ENCODE measurements around the gene BBS5. TPM values are rescaled to one million over a fixed set of nuclear protein-coding genes. Genes with fewer than 3 reads are reported as not detected.

BBS5 gene
- total RNA-seq, 4 donors from 2014 or later: 4.3 to 24.1 (median 9.8) TPM

DNA sequence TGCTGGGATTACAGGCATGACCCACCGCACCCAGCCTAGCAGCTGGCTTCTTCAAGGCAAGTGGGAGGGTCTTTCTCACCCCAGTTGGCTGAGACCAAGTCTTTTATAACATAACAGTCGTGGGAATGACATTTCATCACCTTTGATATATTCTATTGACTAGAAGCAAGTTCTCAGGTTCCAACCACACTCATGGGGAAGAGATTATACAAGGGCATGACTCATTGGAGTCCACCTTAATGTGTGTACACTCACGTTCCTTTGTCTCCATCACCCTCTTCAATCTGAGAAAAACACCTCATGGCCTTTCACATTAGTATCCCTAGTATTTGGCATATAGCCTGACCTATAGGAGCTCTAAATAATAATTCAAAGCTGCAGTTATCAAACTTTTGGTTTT, 2.8 kb upstream of the BBS5 start:
- no peaks in the 10 kb centered on the region for H3K27me3 ChIP-seq
- no peaks in the 10 kb centered on the region for H3K36me3 ChIP-seq
- no peak overlapping the region for H3K27ac ChIP-seq
- TF ChIP-seq, protein P1, sequence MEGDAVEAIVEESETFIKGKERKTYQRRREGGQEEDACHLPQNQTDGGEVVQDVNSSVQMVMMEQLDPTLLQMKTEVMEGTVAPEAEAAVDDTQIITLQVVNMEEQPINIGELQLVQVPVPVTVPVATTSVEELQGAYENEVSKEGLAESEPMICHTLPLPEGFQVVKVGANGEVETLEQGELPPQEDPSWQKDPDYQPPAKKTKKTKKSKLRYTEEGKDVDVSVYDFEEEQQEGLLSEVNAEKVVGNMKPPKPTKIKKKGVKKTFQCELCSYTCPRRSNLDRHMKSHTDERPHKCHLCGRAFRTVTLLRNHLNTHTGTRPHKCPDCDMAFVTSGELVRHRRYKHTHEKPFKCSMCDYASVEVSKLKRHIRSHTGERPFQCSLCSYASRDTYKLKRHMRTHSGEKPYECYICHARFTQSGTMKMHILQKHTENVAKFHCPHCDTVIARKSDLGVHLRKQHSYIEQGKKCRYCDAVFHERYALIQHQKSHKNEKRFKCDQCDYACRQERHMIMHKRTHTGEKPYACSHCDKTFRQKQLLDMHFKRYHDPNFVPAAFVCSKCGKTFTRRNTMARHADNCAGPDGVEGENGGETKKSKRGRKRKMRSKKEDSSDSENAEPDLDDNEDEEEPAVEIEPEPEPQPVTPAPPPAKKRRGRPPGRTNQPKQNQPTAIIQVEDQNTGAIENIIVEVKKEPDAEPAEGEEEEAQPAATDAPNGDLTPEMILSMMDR (IDR thresholded peaks at IDR 0.05): no peak
- TF ChIP-seq POLR2A (IDR thresholded peaks at IDR 0.05) (no peak), POLR2AphosphoS5 (IDR thresholded peaks at IDR 0.05) (no peak), EP300 (IDR thresholded peaks at IDR 0.05) (no peak)
- DNase-seq (ENCODE audit: low spot score in 2 of 2): no peak
- H3K4me1 ChIP-seq: peaks cover 11% of the 10 kb centered on the region
- H3K4me3 ChIP-seq: no peak overlapping the region
- no peaks in the 10 kb centered on the region for H3K9me3 ChIP-seq
- WGBS: 77% methylated on average over 3 of the region's 3 CpGs

DNA sequence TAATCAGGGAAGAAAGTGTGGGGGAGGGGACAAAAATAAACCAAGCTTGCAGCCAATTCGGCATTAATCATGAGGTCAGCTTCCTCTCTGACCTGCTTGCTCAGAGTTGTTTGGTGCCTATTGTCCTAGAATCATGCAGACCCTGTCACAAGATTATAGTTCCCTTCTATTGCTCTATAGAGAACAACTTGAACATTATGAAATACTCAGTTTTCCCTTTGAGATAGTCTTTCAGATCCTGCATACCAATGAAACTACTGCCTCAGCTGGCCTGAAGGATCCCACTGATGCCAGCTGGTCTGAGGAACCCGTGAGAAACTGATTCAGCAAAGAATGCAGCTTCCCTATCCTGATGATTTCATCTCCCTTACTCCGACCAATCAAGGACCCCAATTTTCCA, 955 bp upstream of the BBS5 start:
- WGBS: 66% methylated on average over 3 of the region's 3 CpGs
- peaks cover 11% of the 10 kb centered on the region for H3K36me3 ChIP-seq
- TF ChIP-seq POLR2A (IDR thresholded peaks at IDR 0.05) (no peak), POLR2AphosphoS5 (IDR thresholded peaks at IDR 0.05) (no peak), EP300 (IDR thresholded peaks at IDR 0.05) (no peak)
- TF ChIP-seq, protein P1 (IDR thresholded peaks at IDR 0.05): no peak
- no peaks in the 10 kb centered on the region for H3K9me3 ChIP-seq
- no peak overlapping the region for H3K4me3 ChIP-seq
- peaks cover 11% of the 10 kb centered on the region for H3K4me1 ChIP-seq
- H3K27ac ChIP-seq: no peak overlapping the region
- no peak for DNase-seq (ENCODE audit: low spot score in 2 of 2)
- no peaks in the 10 kb centered on the region for H3K27me3 ChIP-seq

DNA sequence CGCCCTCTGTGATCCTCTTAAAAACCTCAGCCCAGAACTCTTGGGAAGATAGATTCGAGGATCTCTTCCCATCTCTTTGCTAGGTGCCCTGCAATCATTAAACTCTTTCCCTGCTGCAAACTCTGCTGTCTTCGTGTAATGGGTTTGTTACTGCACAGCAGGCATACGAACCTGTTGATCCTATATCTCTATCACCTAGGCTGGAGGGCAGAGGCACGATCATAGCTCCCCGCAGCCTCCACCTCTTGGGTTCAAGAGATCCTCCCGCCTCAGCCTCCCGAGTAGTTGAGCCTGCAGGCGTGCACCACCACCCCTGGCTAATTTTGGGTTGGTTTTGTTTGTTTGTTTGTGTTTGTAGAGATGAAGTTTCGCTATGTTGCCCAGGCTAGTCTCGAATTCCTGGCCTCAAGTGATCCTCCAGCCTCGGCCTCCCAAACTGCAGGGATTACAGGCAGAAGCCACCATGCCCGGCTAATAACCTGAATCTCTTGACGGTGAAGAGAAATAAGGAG, 493 bp upstream of the BBS5 start:
- no peaks in the 10 kb centered on the region for H3K9me3 ChIP-seq
- peaks cover 11% of the 10 kb centered on the region for H3K4me1 ChIP-seq
- H3K27ac ChIP-seq: peak overlapping the region; percentile 12
- H3K36me3 ChIP-seq: peaks cover 15% of the 10 kb centered on the region
- no peak for TF ChIP-seq EP300 (IDR thresholded peaks at IDR 0.05)
- TF ChIP-seq POLR2AphosphoS5 (IDR thresholded peaks at IDR 0.05): no peak
- no peak for TF ChIP-seq POLR2A (IDR thresholded peaks at IDR 0.05)
- TF ChIP-seq, protein P1 (IDR thresholded peaks at IDR 0.05): no peak
- H3K27me3 ChIP-seq: no peaks in the 10 kb centered on the region
- peak overlapping the region; percentile 74 for H3K4me3 ChIP-seq
- 74% methylated on average over 14 of the region's 14 CpGs for WGBS
- no peak for DNase-seq (ENCODE audit: low spot score in 2 of 2)

DNA sequence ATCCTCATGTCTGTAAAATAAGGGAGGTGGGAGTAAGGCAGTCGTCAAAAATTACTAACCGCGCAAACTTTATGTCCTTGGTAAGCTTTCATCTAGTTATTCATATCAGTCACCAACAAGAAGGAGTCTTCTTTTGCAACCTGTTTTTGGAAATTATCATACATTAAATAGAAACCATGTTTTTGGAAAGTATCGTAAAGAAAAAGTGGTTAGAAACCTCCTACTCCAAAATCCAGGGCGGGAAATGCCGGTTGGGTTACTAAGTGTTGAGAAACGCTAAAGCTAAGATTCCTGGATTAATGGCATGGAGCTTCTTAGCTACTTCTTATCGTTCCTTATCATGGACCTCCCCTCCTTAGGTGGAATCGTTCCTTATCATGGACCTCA, 778 bp downstream of the BBS5 start:
- Histone ChIP-seq H3K36me3 (peaks cover 28% of the 10 kb centered on the region), H3K4me3 (peak overlapping the region; percentile 74), H3K9me3 (no peaks in the 10 kb centered on the region), H3K27ac (no peak overlapping the region), H3K4me1 (peaks cover 11% of the 10 kb centered on the region), H3K27me3 (no peaks in the 10 kb centered on the region)
- DNase-seq (ENCODE audit: low spot score in 2 of 2): no peak
- TF ChIP-seq EP300 (IDR thresholded peaks at IDR 0.05) (no peak), POLR2A (IDR thresholded peaks at IDR 0.05) (no peak), POLR2AphosphoS5 (IDR thresholded peaks at IDR 0.05) (no peak)
- TF ChIP-seq, protein P1 (IDR thresholded peaks at IDR 0.05): no peak
- WGBS: 14% methylated on average over 9 of the region's 9 CpGs

DNA sequence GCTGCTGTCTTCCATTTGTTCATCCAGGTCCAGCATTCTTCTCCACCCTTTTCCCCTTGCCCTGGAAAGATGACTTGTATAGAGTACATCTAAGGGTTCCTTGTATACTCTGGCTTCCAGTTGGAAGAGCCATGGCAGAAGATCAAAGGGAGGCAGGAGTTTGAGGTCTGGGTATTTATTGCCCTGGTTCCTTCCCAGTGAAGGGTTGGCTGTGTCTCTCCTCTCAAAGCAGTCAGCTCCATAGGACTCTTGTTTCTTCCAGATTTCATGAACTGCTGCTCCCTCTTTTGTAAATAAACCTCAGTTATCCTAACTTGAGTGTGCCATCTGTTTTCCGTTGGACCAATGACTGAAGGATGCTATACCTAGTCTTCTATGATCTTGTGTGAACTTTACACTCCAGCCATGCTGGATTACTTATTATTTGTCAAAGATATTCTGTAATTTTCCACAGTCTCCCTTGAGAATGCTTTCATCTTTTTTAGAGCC, 6.4 kb downstream of the BBS5 start:
- H3K36me3 ChIP-seq: peaks cover 47% of the 10 kb centered on the region

More for the DNA sequence above, 6.4 kb downstream of the BBS5 start:
- no peaks in the 10 kb centered on the region for H3K27me3 ChIP-seq
- DNase-seq (ENCODE audit: low spot score in 2 of 2): no peak
- no peak overlapping the region for H3K27ac ChIP-seq
- WGBS: 91% methylated on average over 1 of the region's 1 CpG
- no peaks in the 10 kb centered on the region for H3K9me3 ChIP-seq
- no peaks in the 10 kb centered on the region for H3K4me1 ChIP-seq
- TF ChIP-seq POLR2A (IDR thresholded peaks at IDR 0.05) (no peak), POLR2AphosphoS5 (IDR thresholded peaks at IDR 0.05) (no peak), EP300 (IDR thresholded peaks at IDR 0.05) (no peak)
- TF ChIP-seq, protein P1 (IDR thresholded peaks at IDR 0.05): no peak
- H3K4me3 ChIP-seq: no peak overlapping the region
